Caki2 (cell line): Measurements from ENCODE around the gene ZNF513. TPM values are rescaled to one million over a fixed set of nuclear protein-coding genes. Genes with fewer than 3 reads are reported as not detected.
A peak's percentile ranks its signal among the peaks of the same experiment; 100 is the strongest.
"Not testable (repeated sequence)": the region's sequence is repeated elsewhere in the genome, so short reads cannot be mapped to it uniquely, and the experiment has no call there.

Experiments
- DNase-seq: peaks from one replicate; pipeline ENCODE4 v3.0.0-alpha.2; 2015; ENCODE audit warnings: low read depth
- in situ Hi-C: cut with HindIII; loops from 2 replicates; pipeline ENCODE4 v1.10.0; 2016; ENCODE audit warnings: low sequenced_read_pairs, low pct_unique_long_range_greater_than_20kb, mixed read lengths
- total RNA-seq: library from RNA; depleted of rRNA; stranded (reverse); fragments of >200 nt; shearing (Covaris generic); gene quantifications from 2 replicates; pipeline ENCODE4 v1.2.3, GENCODE V29; 2014; ENCODE audit warnings: low replicate concordance; rRNA removed

The ZNF513 gene, protein sequence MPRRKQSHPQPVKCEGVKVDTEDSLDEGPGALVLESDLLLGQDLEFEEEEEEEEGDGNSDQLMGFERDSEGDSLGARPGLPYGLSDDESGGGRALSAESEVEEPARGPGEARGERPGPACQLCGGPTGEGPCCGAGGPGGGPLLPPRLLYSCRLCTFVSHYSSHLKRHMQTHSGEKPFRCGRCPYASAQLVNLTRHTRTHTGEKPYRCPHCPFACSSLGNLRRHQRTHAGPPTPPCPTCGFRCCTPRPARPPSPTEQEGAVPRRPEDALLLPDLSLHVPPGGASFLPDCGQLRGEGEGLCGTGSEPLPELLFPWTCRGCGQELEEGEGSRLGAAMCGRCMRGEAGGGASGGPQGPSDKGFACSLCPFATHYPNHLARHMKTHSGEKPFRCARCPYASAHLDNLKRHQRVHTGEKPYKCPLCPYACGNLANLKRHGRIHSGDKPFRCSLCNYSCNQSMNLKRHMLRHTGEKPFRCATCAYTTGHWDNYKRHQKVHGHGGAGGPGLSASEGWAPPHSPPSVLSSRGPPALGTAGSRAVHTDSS
- 12.3 and 19.0 TPM in 2 replicates for total RNA-seq

DNA sequence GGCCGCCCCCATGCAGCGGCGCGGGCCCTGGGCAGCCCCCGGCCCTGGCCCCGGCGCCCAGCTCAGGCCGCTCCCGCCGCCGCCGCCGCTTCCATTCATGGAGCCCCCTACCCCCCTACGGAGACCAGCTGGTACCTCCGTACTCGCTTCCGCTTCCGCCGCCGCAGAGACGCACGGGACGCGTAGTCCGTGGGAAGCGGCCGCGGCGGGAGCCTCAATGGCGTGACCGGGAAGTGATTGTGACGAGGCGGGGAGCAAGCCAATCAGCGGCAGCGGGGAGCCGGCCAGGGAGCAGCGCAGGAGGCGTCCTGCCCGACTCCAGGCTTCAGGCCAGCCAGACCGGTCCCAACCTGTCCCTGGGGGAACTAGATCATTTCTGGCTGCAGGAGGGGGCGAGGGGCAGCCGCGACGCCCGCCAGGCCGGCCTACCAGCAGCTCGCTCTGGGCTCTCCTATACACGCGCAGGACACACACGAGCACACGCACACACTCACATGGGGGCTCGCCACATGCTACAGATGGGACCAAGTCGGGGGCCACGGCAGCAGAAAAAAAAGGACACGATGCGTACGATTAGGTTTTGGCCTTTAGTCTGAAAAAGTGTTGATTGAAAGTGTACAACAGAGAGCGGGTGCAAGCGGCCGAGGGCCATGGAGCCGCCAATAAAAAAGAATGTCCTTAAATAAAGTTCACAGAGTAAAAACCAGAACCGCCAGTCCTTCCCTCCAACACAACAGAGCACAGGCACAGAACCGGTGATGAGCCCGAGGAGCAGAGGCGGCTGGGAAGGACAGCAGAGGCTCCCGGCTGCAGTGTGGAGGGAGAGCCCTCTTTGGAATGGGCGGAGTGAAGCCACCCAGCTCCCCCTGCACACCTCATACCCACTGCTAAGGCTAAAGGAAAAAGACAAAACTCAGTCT, at the start of gene ZNF513:
TSS of gene ZNF513 (minus strand) at position 109 of the 920 bp plus-strand sequence. CDS start 208 bp downstream, outside the sequence.
- peak; percentile 91 for DNase-seq
- in situ Hi-C loops, result no loop called here

DNA sequence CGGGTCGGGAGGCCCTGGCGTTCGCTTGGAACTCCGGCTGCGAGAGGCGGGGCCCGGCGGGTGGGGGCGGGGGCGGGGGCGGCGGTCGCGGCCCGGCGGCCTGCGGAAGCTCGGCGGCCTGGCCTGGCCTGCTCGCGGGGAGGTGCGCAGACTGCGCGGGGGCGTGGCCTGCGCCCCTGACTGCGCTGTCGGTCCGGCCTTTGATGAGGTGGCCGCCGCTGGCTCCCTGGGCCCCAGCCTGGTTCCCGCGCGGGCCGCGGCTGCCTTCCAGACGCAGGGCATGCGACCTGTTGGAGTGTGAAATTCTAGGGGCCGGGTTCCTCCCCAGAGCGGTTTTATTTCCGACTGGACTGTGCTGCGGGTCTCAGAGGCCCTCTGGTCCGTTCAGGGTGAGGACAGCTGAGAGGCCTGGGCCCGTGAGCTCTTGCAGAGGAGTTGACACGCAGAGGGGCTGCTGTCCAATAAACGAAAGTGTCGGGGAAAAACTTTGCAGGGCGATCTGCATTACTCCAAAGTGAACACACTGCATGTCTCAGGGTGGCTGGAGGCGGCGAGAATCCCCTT, 48.5 kb upstream of the ZNF513 start:
- in situ Hi-C loops, result no loop called here
- DNase-seq, result peak; percentile 82

DNA sequence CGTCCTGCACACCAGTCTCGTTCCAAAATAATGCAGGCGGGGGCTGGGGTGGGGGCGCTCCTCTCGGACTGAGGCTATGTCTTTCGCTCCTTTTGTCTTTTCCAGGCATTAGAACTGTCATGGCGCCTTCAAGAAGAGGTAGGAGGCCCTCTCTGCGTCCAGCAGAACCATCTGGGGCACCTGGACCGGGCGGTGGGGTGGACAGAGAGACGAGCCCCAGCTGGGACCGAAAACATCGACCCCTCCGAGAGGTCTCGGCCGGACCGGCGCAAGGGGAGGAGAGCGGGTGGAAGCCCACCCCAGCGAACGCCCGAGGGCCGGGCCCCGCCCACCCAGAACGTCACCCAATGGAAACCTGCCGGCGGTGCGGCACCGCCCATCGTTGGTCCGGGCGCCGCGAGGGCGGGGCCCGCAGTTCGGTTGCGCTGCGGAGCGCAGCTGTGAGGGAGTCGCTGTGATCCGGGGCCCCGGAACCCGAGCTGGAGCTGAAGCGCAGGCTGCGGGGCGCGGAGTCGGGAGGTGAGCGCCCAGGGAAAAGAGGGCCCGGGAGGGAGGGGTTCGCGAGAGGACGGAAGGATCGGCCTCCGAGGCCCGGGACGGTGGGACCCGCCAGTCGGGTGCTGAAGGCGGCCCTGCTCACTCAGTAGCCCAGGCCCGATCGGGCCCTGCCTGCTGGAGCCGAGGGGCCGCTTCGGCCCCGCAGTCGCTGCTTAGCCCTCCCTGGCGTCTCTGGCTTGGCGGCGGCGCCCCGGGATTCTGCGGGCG, 47.9 kb upstream of the ZNF513 start, which contains the start of gene NRBP1:
TSS of gene NRBP1 (plus strand) at position 419 of the 765 bp plus-strand sequence. CDS start 4,643 bp downstream, outside the sequence.
- DNase-seq, result peak; percentile 91
- in situ Hi-C loops, result no loop called here

GRCh38 chr2:27427863-27428212, 47.3 kb upstream of the ZNF513 start:
- DNase-seq, result no peak

DNA sequence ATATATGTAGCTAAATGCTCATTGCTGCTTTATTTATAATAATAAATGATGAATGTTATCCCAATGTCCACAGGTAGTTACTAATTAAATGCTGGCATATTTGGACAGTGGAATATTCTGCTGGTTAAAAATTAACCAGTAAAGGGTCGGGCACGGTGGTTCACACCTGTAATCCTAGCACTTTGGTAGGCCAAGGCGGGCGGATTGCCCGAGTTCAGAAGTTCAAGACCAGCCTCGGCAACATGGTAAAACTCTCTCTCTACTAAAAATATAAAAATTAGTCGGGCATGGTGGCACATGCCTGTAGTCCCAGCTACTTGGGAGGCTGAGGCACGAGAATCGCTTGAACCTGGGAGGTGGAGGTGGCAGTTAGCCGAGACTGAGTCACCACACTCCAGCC, 44.5 kb upstream of the ZNF513 start:
- in situ Hi-C loops, DNase-seq: not testable (repeated sequence)

More at GRCh38 chr2:27427863-27428212, 47.3 kb upstream of the ZNF513 start:
- in situ Hi-C loops, result no loop called here

DNA sequence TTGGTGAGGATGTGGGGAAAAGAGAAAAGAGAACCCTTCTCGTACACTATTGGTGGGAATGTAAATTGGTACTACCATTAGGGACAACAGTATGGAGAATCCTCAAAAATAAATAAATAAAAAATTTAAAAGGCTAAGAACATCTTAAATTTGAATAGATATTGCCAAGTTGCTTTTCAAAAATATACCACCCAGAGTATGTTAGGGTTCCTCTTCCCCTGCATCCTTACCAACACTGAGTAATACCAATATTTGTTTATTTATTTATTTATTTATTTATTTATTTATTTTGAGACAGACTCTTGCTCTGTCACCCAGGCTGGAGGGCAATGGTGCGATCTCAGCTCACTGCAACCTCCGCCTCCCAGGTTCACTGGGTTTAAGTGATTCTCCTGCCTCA, 42.4 kb upstream of the ZNF513 start:
- no peak for DNase-seq
- in situ Hi-C loops, result no loop called here

DNA sequence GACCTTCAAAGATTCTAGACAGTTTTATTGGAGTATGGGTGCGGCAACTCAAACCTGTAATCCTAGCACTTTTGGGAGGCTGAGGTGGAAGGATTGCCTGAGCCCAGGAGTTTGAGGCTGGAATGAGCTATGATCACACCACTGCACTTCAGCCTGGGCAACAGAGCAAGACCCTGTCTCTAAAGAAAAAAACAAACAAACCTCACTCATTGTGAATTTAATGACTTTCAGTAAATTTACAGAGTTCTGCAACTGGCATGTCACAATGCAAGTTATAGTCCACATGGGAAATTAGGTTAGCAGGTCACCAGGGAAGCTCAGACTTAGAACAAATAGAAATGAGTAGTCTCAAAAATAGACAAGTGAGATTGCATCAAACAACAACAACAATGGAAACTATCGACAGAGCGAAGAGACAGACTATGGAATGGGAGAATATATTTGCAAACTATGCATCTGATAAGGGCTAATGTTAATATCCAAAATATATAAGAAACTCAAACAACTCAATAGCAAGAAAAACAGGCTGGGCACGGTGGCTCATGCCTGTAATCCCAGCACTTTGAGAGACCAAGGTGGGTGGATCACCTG, 41.2 kb upstream of the ZNF513 start:
- in situ Hi-C loops, result no loop called here
- no peak for DNase-seq

- DNase-seq, result no peak
- in situ Hi-C loops, result no loop called here
These were observed 40.5 kb upstream of the ZNF513 start for GRCh38 chr2:27420996-27421395.

DNA sequence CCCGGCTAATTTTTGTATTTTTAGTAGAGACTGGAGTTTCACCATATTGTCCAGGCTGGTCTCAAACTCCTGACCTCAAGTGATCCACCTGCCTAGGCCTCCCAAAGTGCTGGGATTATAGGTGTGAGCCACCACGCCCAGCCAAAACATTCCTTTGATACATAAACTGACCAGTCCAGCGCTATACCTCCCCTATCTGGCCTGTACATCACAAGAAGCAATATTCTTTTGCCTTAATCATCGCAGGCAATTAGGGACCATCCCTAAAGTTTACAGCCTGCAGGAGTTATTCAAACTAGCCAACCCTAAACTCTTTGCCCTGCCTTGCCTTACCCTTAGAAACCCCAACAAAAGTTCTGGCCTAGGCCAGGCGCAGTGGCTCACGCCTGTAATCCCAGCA, 35.6 kb upstream of the ZNF513 start:
- no peak for DNase-seq
- in situ Hi-C loops, result no loop called here

DNA sequence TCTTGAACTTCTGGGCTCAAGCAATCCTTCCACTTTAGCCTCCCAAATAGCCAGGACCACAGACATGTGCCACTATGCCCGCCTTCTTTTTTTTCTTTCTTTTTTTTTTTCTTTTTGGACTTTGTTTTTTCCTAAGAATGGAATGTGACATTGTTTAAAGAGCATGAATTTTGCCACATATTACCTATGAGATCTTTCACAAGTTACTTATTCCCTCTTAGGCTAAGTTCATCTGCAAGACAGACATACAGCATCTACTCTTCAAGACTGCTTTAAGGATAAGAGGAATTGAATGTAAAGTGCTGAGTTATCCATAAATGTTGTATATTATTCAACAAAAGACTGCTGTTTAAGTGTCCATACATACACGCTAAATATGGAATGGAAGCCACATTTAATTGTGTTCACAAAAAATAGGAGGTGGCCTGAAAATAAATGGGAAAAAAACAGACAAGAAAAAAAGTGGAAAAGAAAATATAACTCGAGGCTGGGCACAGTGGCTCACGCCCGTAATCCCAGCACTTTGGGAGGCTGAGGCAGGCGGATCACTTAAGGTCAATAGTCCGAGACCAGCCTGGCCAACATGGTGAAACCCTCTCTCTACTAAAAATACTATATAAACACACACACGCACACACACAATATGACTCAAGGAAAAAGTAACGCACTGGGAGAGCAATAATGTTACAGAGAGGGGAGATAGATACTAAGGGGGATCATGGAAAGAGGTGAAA, 32.1 kb upstream of the ZNF513 start:
- DNase-seq, result no peak
- in situ Hi-C loops, result no loop called here

- in situ Hi-C loops, result no loop called here
- peak; percentile 94 for DNase-seq
These were observed 29.0 kb upstream of the ZNF513 start, which contains the start of gene PPM1G for GRCh38 chr2:27409321-27410073. Gene PPM1G (minus strand): TSS chr2:27409591. CDS start chr2:27409422, 169 bp downstream.

- in situ Hi-C loops, result no loop called here
- DNase-seq, result peak; percentile 25
These were observed 28.2 kb upstream of the ZNF513 start for GRCh38 chr2:27408601-27409320.

GRCh38 chr2:27407798-27408491, 27.4 kb upstream of the ZNF513 start:
- in situ Hi-C loops, result no loop called here
- DNase-seq, result peak; percentile 50

DNA sequence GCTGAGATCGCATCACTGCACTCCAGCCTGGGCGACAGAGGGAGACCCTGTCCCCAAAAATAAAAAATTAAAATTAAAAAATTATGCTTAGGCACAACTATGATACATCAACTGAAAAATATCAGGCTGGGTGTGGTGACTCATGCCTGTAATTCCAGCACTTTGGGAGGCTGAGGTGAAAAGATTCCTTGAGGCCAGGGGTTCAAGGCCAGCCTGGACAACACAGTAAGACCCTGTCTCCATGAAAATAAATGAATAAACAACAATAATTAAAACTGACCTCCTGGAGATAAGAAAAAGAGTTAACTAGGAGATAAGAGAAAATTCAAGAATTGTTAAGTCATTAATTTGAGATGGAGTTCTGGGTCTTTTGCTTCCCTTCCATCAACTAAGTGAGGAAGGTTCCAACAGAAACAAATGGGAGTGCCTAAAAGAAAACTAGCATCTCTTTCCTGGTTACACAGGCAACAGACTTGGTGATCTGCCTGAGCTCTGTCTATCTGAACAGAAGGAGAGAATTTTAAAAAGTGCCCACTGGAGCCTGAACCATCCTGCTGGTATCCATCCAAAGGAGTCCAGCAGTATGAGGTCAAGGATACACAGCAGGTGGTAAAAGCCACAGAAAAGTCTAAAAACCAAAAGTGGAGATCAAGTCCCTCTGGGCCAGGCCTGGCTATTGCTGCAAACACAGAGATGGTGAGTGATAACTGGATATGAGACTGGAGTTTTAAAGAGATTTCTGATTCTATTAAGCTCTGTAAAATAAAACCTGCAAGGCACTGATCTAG, 20.0 kb upstream of the ZNF513 start:
- in situ Hi-C loops, result no loop called here
- no peak for DNase-seq
